ENCODE measurements around the gene FAM111A. TPM values are rescaled to one million over a fixed set of nuclear protein-coding genes. Genes with fewer than 3 reads are reported as not detected.

Gene FAM111A
- total and polyA plus RNA-seq, 10 of the 15 experiments (the other 5 are each of a cell fraction or from before 2014, with no cell fraction given) = 26.6 to 95.0 (median 67.5) TPM

GRCh38 chr11:59173964-59174663, 31.5 kb downstream of the FAM111A start (continued):
- TF ChIP-seq IKZF1 (conservative IDR thresholded peaks at IDR 0.05) (peak; percentile 85), ZNF24 (IDR thresholded peaks at IDR 0.05) (peak; percentile 84), NR2F1 (conservative IDR thresholded peaks at IDR 0.05) (peak; percentile 42; the same call in 1 of the 2 replicates), RCOR1 (conservative IDR thresholded peaks at IDR 0.05; ENCODE audit: low read depth, low read length) (no peak), YBX1 (IDR thresholded peaks at IDR 0.05) (no peak), BRCA1 (IDR thresholded peaks at IDR 0.05; ENCODE audit: low read depth, low read length) (no peak), LARP7 (IDR thresholded peaks at IDR 0.05) (peak; percentile 12; the same call in 1 of the 2 replicates), RBBP5 (conservative IDR thresholded peaks at IDR 0.05) (no peak), CEBPB (IDR thresholded peaks at IDR 0.05; ENCODE audit: borderline replicate concordance in 1 of 2, low read depth in 2 of 2, low read length in 2 of 2) (peak in 1 of 2 experiments; percentile 97; a peak in 3 of 4 replicates), MYC (IDR thresholded peaks at IDR 0.05; ENCODE audit: insufficient read depth, insufficient read length, insufficient replicate concordance, low read length, severe bottlenecking) (no peak), TCF12 (IDR thresholded peaks at IDR 0.05; ENCODE audit: low read depth, low read length) (peak; percentile 39; the same call in 1 of the 2 replicates), RFX5 (IDR thresholded peaks at IDR 0.05; ENCODE audit: low read depth, low read length) (no peak), CHD4 (IDR thresholded peaks at IDR 0.05) (no peak), HDGF (IDR thresholded peaks at IDR 0.05) (peak; percentile 98), CBFB (IDR thresholded peaks at IDR 0.05; ENCODE audit: low read depth) (0 out of 2 replicates have a peak, but pooled peaks have one; percentile 13), EED (IDR thresholded peaks at IDR 0.05; ENCODE audit: low read depth) (peak; percentile 53), SIX5 (IDR thresholded peaks at IDR 0.05; ENCODE audit: low read depth, low read length, severe bottlenecking) (no peak), ATF3 (IDR thresholded peaks at IDR 0.05; ENCODE audit: borderline replicate concordance, extremely low read depth, low read depth, low read length) (no peak), NFXL1 (IDR thresholded peaks at IDR 0.05; ENCODE audit: borderline replicate concordance) (no peak), EZH2 (IDR thresholded peaks at IDR 0.05; ENCODE audit: borderline replicate concordance, control insufficient read depth, low read depth, low read length) (no peak), SIN3A (IDR thresholded peaks at IDR 0.05; ENCODE audit: low read depth, low read length) (no peak), IKZF2 (IDR thresholded peaks at IDR 0.05) (peak; percentile 78 to 84), EGR1 (IDR thresholded peaks at IDR 0.05; ENCODE audit: borderline replicate concordance in 1 of 2, low read depth in 2 of 2, low read length in 2 of 2) (no peak), ZZZ3 (IDR thresholded peaks at IDR 0.05; ENCODE audit: control insufficient read depth, insufficient read length, low read depth) (no peak), JUND (IDR thresholded peaks at IDR 0.05; ENCODE audit: low read depth, low read length) (no peak), MXI1 (IDR thresholded peaks at IDR 0.05; ENCODE audit: low read depth, low read length) (no peak)
- TF ChIP-seq, protein P1, sequence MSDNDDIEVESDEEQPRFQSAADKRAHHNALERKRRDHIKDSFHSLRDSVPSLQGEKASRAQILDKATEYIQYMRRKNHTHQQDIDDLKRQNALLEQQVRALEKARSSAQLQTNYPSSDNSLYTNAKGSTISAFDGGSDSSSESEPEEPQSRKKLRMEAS (IDR thresholded peaks at IDR 0.05; ENCODE audit: low read depth, low read length) = no peak
- TF ChIP-seq, protein P2, sequence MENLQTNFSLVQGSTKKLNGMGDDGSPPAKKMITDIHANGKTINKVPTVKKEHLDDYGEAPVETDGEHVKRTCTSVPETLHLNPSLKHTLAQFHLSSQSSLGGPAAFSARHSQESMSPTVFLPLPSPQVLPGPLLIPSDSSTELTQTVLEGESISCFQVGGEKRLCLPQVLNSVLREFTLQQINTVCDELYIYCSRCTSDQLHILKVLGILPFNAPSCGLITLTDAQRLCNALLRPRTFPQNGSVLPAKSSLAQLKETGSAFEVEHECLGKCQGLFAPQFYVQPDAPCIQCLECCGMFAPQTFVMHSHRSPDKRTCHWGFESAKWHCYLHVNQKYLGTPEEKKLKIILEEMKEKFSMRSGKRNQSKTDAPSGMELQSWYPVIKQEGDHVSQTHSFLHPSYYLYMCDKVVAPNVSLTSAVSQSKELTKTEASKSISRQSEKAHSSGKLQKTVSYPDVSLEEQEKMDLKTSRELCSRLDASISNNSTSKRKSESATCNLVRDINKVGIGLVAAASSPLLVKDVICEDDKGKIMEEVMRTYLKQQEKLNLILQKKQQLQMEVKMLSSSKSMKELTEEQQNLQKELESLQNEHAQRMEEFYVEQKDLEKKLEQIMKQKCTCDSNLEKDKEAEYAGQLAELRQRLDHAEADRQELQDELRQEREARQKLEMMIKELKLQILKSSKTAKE (IDR thresholded peaks at IDR 0.05; ENCODE audit: low read depth, poor library complexity, severe bottlenecking) = no peak

All from GM12878 (cell line).